DOHH2 (cell line): ENCODE measurements around the gene RFK.

ENCODE experiments used
- H3F3A ChIP-seq: fragments of 200-600 bp; sonication (generic), shearing (Covaris generic); 2 replicates; pipeline ENCODE4 v1.6.0; 2016; ENCODE audit warnings: antibody characterized with exemption, mild to moderate bottlenecking; ENCODE audit not compliant: control insufficient read depth, insufficient read depth
- H3K27ac ChIP-seq: fragments of 200-600 bp; sonication (generic); 2 replicates; pipeline ENCODE4 v1.5.1; 2014; ENCODE audit warnings: low read depth, mild to moderate bottlenecking, low read length, moderate library complexity
- H3K27me3 ChIP-seq: fragments of 200-600 bp; sonication (generic); 2 replicates; pipeline ENCODE4 v1.6.1; 2014; ENCODE audit warnings: mild to moderate bottlenecking, low read length, mixed read lengths; ENCODE audit not compliant: control insufficient read depth
- H3K36me3 ChIP-seq: fragments of 200-600 bp; sonication (generic); 2 replicates; pipeline ENCODE4 v1.6.1; 2014; ENCODE audit warnings: mild to moderate bottlenecking, low read length, moderate library complexity, mixed read lengths; ENCODE audit not compliant: control insufficient read depth
- H3K4me1 ChIP-seq: fragments of 200-600 bp; sonication (generic); 2 replicates; pipeline ENCODE4 v1.6.1; 2014; ENCODE audit warnings: mild to moderate bottlenecking, low read length, mixed read lengths; ENCODE audit not compliant: control insufficient read depth
- H3K4me2 ChIP-seq: fragments of 200-600 bp; sonication (generic); 2 replicates; pipeline ENCODE4 v1.6.0; 2014; ENCODE audit warnings: mild to moderate bottlenecking, low read length, moderate library complexity
- H3K4me3 ChIP-seq: fragments of 200-600 bp; sonication (generic); 2 replicates; pipeline ENCODE4 v1.5.1; 2014; ENCODE audit warnings: mild to moderate bottlenecking, low read length, mixed read lengths
- H3K79me2 ChIP-seq: fragments of 200-600 bp; sonication (generic); 2 replicates; pipeline ENCODE4 v1.6.1; 2014; ENCODE audit warnings: mild to moderate bottlenecking, low read length, mixed read lengths; ENCODE audit not compliant: control insufficient read depth
- H3K9me2 ChIP-seq: fragments of 200-600 bp; sonication (generic); replicated peaks from 2 replicates; pipeline ENCODE4 v1.6.1; 2014; ENCODE audit warnings: mild to moderate bottlenecking, low read length, mixed read lengths; ENCODE audit not compliant: control insufficient read depth
- H3K9me3 ChIP-seq: fragments of 200-600 bp; sonication (generic); 2 replicates; pipeline ENCODE4 v1.6.1; 2014; ENCODE audit warnings: antibody characterized with exemption, low read length, mixed read lengths; ENCODE audit not compliant: control insufficient read depth, insufficient read depth
- H4K20me1 ChIP-seq: fragments of 200-600 bp; sonication (generic); 2 replicates; pipeline ENCODE4 v1.6.0; 2014; ENCODE audit warnings: low read depth, mild to moderate bottlenecking, antibody characterized with exemption, low read length, moderate library complexity; ENCODE audit not compliant: control insufficient read depth, insufficient read depth
- EZH2phosphoT487 ChIP-seq: fragments of 200-600 bp; sonication (generic); IDR thresholded peaks from 2 replicates; pipeline ENCODE4 v1.6.1; 2017; ENCODE audit warnings: borderline replicate concordance, mild to moderate bottlenecking, antibody characterized with exemption, low read length, moderate library complexity, mixed read lengths
- TF ChIP-seq, protein P1 (sequence below): fragments of 200-600 bp; sonication (generic); IDR thresholded peaks from one replicate; pipeline ENCODE4 v1.5.1; 2014; ENCODE audit warnings: antibody characterized with exemption, mild to moderate bottlenecking, low read depth, low read length; ENCODE audit not compliant: poor library complexity, severe bottlenecking

RFK gene

GRCh38 chr9:76433406-76433805 is 39.2 kb upstream of the RFK start:
- H3K27ac ChIP-seq: no peak overlapping the region
- no peaks in the 10 kb centered on the region for H3K36me3 ChIP-seq
- H3K9me2 ChIP-seq: no peaks in the 10 kb centered on the region
- no peak overlapping the region for H3K4me3 ChIP-seq
- H3K79me2 ChIP-seq: no peaks in the 10 kb centered on the region
- no peaks in the 10 kb centered on the region for H3K4me1 ChIP-seq
- H3K4me2 ChIP-seq: no peak overlapping the region
- TF ChIP-seq, protein P1, sequence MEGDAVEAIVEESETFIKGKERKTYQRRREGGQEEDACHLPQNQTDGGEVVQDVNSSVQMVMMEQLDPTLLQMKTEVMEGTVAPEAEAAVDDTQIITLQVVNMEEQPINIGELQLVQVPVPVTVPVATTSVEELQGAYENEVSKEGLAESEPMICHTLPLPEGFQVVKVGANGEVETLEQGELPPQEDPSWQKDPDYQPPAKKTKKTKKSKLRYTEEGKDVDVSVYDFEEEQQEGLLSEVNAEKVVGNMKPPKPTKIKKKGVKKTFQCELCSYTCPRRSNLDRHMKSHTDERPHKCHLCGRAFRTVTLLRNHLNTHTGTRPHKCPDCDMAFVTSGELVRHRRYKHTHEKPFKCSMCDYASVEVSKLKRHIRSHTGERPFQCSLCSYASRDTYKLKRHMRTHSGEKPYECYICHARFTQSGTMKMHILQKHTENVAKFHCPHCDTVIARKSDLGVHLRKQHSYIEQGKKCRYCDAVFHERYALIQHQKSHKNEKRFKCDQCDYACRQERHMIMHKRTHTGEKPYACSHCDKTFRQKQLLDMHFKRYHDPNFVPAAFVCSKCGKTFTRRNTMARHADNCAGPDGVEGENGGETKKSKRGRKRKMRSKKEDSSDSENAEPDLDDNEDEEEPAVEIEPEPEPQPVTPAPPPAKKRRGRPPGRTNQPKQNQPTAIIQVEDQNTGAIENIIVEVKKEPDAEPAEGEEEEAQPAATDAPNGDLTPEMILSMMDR: no peak
- TF ChIP-seq EZH2phosphoT487: no peak
- no peaks in the 10 kb centered on the region for H3F3A ChIP-seq
- no peaks in the 10 kb centered on the region; the same call in 1 of the 2 replicates for H3K9me3 ChIP-seq
- no peaks in the 10 kb centered on the region for H4K20me1 ChIP-seq
- peaks cover 10% of the 10 kb centered on the region for H3K27me3 ChIP-seq

- Histone ChIP-seq H3K36me3 (no peaks in the 10 kb centered on the region), H3K4me3 (no peak overlapping the region), H3K9me2 (no peaks in the 10 kb centered on the region), H3K27me3 (peaks cover 10% of the 10 kb centered on the region), H3K9me3 (no peaks in the 10 kb centered on the region; the same call in 1 of the 2 replicates), H3F3A (no peaks in the 10 kb centered on the region), H4K20me1 (no peaks in the 10 kb centered on the region), H3K79me2 (no peaks in the 10 kb centered on the region), H3K4me2 (no peak overlapping the region), H3K27ac (no peak overlapping the region), H3K4me1 (no peaks in the 10 kb centered on the region)
- TF ChIP-seq, protein P1: no peak
- no peak for TF ChIP-seq EZH2phosphoT487
Observed at GRCh38 chr9:76431601-76432000, 37.4 kb upstream of the RFK start.

DNA sequence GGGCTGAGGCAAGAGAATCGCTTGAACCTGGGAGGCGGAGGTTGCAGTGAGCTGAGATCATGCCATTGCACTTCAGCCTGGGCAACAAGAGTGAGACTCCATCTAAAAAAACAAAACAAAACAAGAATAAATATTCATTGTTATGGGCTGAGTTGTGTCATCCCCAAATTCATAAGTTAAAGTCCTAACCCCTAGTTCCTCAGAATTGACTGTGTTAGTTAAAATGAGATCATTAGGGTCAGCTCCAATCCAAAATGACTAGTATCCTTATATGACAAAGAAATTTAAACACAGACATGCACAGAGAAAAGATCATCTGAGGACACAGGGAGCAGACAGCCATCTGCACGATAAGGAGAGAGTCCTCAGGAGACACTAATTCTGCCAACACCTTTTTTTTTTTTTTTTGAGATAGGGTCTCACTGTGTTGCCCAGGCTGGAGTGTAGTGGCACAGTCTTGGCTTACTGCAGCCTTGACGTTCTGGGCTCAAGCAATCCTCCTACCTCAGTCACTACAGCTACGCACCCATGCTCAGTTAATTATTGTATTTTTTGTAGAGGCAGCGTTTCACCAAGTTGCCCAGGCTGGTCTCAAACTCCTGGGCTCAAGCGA is 32.7 kb upstream of the RFK start:
- no peak overlapping the region for H3K4me2 ChIP-seq
- H3K27ac ChIP-seq: no peak overlapping the region
- H3K27me3 ChIP-seq: no peaks in the 10 kb centered on the region
- no peaks in the 10 kb centered on the region for H3K36me3 ChIP-seq
- H3K4me3 ChIP-seq: no peak overlapping the region
- no peaks in the 10 kb centered on the region for H3F3A ChIP-seq
- TF ChIP-seq EZH2phosphoT487: no peak
- TF ChIP-seq, protein P1: no peak
- no peaks in the 10 kb centered on the region for H3K9me2 ChIP-seq
- no peaks in the 10 kb centered on the region for H3K79me2 ChIP-seq
- H3K9me3 ChIP-seq: no peaks in the 10 kb centered on the region
- no peaks in the 10 kb centered on the region for H3K4me1 ChIP-seq
- no peaks in the 10 kb centered on the region for H4K20me1 ChIP-seq
